ENCODE results near the gene STN1.

DNA sequence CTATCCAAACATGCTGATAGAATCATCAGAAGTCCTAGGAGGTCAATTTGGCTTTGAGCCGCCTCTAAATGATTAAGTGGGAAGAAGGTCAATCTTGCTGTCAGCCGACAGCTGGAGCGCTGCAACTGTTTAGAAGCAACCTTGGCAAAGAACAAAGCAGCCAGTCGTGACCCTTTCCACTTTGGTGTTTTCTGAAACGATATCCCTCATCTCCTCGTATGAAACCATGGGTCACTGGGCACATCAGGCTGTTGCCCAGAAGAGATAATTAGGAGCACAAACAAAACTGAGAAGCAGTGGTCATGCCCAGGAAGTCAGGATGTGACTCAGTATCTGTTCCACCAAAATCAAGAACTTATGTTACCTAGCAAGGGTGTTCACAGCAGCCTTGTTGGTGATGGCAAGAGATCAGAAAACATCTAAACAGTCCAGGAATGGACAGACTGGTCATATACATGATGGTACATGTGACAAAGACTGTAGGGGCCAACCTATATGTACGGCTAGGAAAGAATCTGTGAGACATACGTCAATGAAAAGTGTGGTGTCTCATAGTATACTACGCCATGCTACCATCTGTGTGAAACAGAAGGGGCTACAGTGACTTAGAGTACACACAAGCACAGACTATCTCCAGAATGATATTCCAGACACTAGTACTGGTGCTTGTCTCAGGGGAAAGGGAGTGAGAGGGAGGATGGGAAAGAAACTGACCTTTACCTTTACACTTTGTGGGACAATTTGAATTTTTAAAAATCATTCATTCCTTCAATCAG is 22.4 kb downstream of the STN1 start:
- no peak for TF ChIP-seq POLR2A (IDR thresholded peaks at IDR 0.05; ENCODE audit: low read length)
- no peak for TF ChIP-seq GATA1 (IDR thresholded peaks at IDR 0.05; ENCODE audit: low read depth, low read length)

Data from erythroblast (primary cell).